Hindlimb muscle (tissue), 1 donor: Measurements from ENCODE around the gene ACD. TPM values are rescaled to one million over a fixed set of nuclear protein-coding genes. Genes with fewer than 3 reads are reported as not detected.

Experiments
- DNase-seq: peaks from one replicate; pipeline ENCODE4 v3.0.0-alpha.2; 2013
- polyA plus RNA-seq: library from polyadenylated mRNA; unstranded; fragments of 120-200 nt; gene quantifications from one replicate; pipeline ENCODE4 v1.2.1, GENCODE V29; 2013; ENCODE audit not compliant: insufficient read length

The ACD gene
- polyA plus RNA-seq, 1 donor: 17.4 TPM

DNA sequence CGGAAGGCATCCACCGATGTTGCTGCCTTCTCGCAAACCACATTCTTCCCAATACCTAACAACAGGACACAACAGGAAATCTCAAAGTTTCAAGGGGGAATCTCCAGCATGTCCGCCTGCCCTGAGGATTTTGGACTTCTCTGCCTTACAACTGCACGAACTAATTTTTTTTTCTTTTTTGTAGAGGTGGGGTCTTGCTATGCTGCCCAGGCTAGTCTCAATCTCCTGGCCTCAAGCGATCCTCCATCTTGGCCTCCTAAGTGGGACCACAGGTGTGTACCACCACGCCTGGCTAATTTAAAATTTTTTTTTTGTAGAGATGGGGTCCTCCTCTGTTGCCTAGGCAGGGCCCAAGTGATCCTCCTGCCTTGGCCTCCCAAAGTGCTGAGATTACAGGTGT is 15.9 kb upstream of the ACD start:
- DNase-seq: no peak

GRCh38 chr16:67675579-67675935 is 15.5 kb upstream of the ACD start:
- DNase-seq: no peak

DNA sequence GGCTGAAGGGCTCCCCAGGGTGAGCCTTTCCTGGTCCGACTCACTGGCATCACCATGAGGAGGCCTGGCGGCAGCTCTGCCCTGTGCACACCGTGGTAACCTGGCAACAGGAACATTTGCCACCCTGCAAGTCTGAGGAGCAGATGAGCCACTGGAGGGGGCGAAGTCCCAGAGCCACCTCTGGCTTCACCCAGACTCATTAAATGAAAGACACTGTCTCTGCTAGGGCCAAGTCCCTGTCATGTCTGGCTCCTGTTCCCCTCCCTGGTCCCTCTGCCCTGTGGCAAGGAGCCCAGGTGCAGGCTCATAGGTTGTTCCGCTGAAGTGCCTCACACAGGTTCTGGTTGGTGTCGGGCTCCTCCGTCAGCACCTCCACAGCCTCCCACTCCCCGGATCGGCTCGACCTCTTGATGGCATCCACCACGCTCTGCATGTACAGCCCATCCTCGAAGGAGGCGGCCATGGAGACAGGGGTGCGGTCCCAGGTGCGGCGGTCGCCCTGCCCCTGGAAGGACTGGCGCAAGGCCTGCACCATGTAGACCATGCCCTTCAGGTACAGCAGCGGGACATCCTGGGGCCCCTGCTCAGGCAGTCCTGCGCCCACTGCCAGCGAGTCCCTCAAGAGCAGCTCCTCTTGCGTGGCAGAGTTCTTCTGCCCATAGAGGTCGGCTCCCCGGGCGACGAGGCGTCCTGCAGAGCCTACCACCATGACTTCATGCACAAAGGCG is 15.0 kb upstream of the ACD start:
- no peak for DNase-seq

DNA sequence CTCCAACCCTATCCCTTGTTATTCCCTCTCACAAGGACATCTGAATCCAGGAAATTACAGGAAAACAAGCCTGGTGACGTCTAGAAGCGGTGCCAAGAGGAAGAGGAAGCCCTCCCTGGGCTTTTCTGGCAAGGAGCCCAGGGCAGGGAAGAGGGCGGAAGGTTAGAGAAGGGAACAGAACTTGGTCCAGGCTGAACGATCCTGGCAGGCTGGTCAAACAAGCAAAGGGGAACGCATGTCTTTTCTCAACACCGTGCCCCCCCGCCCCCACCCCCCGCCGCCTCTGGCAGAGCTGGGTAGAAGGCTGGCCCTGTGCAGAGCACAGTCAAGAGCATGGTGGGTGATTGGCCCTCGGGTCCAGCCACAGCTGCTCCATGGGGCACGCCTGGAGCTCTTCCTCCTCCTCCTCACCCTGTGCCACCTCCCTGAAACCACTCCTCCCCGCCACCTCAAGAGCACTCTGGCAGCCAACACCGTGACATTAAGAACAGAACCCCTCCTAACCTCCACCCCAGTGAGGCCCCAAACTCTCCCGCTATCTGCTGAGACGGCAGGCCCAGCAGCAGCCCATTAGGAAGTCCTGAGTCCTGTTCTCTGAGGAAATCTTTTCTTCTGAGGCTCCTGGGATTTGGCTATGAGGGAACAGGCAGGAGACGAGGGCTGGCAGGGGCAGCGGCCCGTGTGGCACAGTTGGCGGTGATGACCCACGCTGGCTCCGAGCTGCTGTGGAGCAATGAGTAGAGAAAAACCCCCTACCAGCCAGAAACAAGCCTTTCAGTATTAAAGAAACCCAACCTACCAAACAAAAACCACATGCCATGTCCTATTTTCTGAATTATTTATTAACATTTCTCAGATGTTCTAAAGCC is 13.9 kb upstream of the ACD start:
- DNase-seq: no peak

DNA sequence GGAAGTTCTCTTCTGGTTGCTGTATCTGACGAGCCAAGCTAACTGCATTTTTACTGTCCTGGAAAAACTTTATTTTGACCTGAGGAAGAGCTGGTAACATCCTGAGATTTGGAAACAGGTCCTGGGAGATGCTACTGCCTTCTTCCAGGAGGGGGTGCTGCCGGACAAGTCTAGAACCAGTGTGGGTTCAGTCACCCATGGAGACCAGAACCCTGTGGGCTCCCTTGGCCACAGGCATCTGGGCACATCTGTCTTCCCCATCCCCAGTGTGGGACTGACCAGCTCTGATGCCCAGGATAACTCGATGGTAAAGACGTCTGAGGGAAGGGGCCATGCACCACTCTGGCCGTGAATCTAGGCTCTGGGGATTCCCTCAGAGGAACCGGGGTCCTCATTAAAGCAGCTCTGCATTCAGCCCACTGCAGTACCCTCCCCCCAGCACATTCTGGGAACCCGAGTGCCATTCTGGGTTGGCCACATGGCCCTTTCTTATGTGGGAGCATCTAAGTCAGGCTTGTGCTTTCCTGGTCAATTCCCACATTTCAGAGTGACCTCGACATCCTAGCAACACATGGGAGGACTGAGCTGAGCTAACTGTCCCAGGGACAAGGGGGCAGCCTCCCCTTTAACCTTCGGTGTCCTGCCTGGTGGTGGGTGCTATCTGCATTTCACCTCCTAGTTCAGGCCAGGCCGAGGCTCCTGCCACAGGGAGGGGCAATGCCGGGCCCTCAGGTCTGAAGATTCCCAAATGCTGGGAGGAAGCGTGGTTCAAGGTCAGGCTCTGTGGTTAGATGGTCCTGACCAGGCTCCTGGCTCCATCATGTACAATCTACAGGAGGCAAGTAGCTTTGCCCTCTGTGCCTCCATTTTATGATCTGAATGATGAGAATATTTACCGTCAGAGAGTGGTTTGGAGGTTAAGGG is 12.9 kb upstream of the ACD start:
- DNase-seq: no peak

- no peak for DNase-seq
Measured at GRCh38 chr16:67672306-67672705, 12.2 kb upstream of the ACD start.

GRCh38 chr16:67669499-67670101 is 9.5 kb upstream of the ACD start:
- DNase-seq: no peak

DNA sequence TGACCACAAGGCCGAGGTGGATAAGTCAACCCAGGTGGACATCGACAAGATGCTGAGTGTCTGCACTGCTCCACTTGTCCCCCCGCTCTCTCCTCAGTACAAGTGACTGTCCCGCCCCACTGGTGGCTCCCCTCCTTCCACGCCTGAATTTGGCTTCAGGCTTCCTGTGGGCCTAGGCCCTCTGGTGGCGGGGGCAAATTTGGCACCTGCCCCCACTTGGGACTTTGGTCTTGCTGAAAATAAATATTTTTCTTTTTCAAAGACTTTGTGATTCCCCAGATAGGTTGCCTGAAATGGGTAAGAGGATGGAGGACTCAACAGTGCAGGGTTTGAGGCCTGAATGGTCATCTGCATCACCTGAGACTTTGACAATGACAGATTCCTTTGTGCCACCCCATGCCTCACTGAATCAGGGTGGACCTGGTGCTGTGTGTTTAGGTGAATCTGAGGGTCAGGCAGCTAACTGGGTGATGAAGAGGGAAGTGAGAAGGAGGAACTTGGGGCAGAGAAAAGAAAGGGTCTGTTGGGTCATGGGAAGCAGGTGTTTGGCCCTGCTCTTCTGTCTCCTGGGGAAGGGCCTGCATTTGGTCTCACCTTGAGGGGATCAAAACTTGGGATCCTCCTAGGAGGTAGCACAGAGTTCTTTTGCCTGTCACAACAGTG is 8.6 kb upstream of the ACD start:
- DNase-seq: no peak

GRCh38 chr16:67667817-67668494 is 7.9 kb upstream of the ACD start:
- DNase-seq: peak; percentile 83

DNA sequence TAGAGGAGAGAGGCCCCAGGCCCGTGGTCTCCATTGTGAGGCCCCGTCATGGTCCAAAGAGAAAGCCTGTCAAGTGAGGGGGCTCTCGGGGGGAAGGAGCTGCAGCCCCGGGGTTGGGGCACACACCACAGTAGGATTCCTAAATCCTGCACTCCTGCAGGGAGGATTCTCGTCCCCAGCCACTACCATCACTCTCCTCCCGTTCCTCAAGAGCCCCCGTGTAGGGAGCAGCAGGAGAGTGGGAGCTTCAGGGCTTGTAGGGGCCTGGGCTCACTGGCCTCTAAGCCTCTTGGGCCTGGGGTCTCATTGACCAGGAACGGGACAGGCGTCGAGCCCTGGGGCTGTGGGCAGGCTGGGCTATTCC is 7.4 kb upstream of the ACD start:
- DNase-seq: no peak

DNA sequence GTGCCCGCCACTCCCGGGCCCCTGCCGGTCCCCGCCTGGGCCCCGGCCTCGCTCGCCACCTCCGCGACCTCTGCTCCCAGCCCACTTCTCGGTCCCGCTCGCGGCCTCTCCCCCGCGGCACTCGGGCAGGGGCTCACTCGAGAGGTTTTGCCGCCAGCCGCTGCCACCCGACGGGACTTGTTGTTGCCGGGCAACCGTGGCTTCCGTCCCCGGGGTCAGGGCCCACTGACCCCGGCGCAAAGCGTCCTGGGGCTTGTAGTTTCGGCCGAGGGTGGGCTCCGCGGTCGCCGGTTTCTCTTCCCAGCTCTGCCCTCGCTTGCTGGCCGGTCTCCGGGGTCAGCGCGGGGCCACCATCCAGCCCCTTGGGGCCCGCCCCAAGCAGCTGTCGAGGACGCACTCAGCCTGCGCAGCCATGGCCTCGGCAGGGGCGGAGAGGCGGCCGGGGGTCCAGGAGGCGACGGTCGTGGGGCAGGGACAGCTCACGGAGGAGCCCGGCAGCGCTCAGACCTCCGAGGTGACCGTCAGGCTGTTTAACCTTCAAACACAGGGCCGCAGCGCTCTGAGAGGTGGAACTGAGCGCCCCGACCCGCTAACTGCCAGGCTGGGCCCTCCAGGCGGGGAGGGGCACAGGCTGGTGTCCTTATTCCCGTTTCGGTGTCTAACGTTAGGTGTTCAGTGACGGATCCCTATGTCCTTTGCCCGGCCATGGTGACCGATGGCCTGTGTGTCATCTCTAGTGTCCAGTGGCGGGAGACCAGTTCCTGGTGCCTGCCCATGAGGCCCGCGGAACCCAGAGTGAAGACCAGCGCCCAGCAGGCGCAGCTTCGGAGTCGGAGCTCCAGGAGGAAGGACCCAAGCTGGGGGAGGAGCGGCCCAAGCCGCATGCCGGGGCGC is 6.7 kb upstream of the ACD start, which contains the start of the genes C16orf86 and ENKD1:
Gene C16orf86, plus strand, starts transcription at position 256 of the 894 bp plus-strand sequence. Its CDS starts 157 bp downstream, at position 413.
Gene ENKD1, minus strand, starts transcription at position 192 of the 894 bp plus-strand sequence. CDS start 308 bp downstream, outside the sequence.
- peak; percentile 84 for DNase-seq

DNA sequence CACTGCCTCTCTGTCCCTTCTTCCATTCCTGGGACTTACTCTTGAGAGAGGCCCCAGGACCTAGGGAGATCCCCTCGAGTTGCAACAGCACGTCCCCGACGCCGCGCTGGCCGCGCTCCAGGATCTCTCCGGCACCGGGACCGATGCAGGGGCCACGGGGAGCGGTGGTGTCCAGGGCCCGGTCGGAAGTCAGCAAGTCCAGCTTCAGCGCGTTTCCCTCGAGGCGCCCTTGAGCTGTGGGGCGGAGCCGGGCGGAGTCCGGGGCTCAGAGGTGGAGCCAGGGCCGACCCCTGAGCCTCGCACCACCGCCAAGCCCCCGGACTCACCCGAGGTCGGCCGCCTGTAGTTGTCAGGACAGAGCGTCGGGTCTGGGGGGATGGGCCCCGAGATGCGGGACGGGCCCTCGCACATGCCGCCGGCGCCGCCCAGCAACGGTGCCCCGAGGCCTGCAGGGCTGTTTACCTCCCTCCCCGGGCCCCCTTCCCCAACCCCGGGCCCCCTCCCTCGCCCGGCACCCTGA is 6.0 kb upstream of the ACD start:
- DNase-seq: no peak

DNA sequence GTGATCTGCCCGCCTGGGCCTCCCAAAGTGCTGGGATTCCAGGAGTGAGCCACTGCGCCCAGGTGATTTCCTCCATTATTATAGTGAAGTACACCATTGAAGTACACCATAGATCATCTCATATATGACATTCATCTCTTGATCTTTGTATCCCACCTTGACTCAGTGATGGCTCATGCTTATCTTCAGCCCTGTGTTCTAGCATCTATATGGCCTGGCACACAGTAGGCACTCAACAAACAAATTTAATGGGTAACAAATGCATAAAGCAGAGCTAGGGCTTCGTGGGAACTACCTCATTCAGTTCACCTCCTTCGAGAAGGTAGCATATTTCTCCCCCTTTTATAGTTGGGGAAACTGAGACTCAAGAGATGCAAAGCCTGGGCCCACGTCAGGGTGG is 5.5 kb upstream of the ACD start:
- no peak for DNase-seq

GRCh38 chr16:67664871-67665270 is 4.8 kb upstream of the ACD start:
- DNase-seq: no peak

- DNase-seq: no peak
Measured at GRCh38 chr16:67664258-67664657, 4.2 kb upstream of the ACD start.

GRCh38 chr16:67663877-67664222 is 3.8 kb upstream of the ACD start:
- DNase-seq: no peak

GRCh38 chr16:67663151-67663876 is 3.3 kb upstream of the ACD start:
- DNase-seq: no peak

DNA sequence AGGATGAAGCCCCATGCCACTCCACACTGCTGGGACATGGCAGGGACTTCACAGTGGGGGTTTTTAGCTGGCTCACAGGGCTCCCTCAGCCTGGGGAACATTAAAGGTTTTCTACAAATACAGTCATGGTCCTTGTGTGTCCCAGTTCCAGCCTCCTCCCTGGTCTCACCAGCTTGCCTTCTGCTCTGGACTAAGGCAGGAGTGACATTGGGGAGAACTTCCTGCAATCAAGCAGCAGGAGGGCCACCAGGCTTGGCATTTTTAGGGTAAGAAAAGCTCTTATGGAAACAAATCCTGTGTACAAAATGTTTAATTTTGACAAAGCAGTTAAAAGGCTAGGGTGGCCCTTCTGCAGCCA is 2.6 kb upstream of the ACD start:
- DNase-seq: no peak
